Muscle layer of duodenum (tissue), 2 donors: ENCODE results near the gene AGAP3.

Source experiments
- H3K27ac ChIP-seq: one replicate; pipeline ENCODE4 v1.7.0; 2013; ENCODE audit warnings: mild to moderate bottlenecking, low read length
- H3K27me3 ChIP-seq: one replicate; pipeline ENCODE4 v1.7.0; 2013; ENCODE audit warnings: low read depth, mild to moderate bottlenecking, control low read depth, low read length
- H3K36me3 ChIP-seq, 2 donors: one replicate each; pipeline ENCODE4 v1.7.0; 2013; ENCODE audit warnings: low read length in 2 of 2, control low read depth in 1 of 2, mild to moderate bottlenecking in 1 of 2; ENCODE audit not compliant: insufficient read depth in 2 of 2, control insufficient read depth in 1 of 2
- H3K4me1 ChIP-seq, 2 donors: one replicate each; pipeline ENCODE4 v1.7.0; 2013; ENCODE audit warnings: low read length in 2 of 2, mild to moderate bottlenecking in 2 of 2, control low read depth in 1 of 2, moderate library complexity in 1 of 2; ENCODE audit not compliant: insufficient read depth in 2 of 2, control insufficient read depth in 1 of 2
- H3K4me3 ChIP-seq, 2 donors: one replicate each; pipeline ENCODE4 v1.7.0; 2013; ENCODE audit warnings: low read length in 2 of 2, low read depth in 1 of 2, mild to moderate bottlenecking in 1 of 2
- H3K9me3 ChIP-seq, 2 donors: one replicate each; pipeline ENCODE4 v1.7.0; 2013; ENCODE audit warnings: low read length in 2 of 2, control low read depth in 1 of 2, mild to moderate bottlenecking in 1 of 2; ENCODE audit not compliant: control insufficient read depth in 1 of 2
- donor health status: healthy.

AGAP3 gene

GRCh38 chr7:151047976-151048815, 38.1 kb upstream of the AGAP3 start, which contains the start of gene ASIC3:
TSS of gene ASIC3 (plus strand) at chr7:151048531. CDS start at chr7:151048886, 355 bp downstream.
- Histone ChIP-seq H3K27ac (no peak within 1 kb of the TSS), H3K4me3 (no peak within 1 kb of the TSS), H3K9me3 (no peaks in the 10 kb centered on the region), H3K27me3 (peaks cover 6% of the 10 kb centered on the region), H3K36me3 (peaks cover 0 to 29% of the 10 kb centered on the region in 2 donors), H3K4me1 (peaks cover 0 to 19% of the 10 kb centered on the region in 2 donors)

GRCh38 chr7:151048911-151049463, 37.3 kb upstream of the AGAP3 start:
- H3K4me3 ChIP-seq, result no peak overlapping the region
- H3K27ac ChIP-seq, result no peak overlapping the region
- peaks cover 6% of the 10 kb centered on the region for H3K27me3 ChIP-seq
- peaks cover 0 to 19% of the 10 kb centered on the region in 2 donors for H3K4me1 ChIP-seq
- no peaks in the 10 kb centered on the region for H3K9me3 ChIP-seq
- H3K36me3 ChIP-seq, result peaks cover 0 to 29% of the 10 kb centered on the region in 2 donors

GRCh38 chr7:151051108-151051507, 35.2 kb upstream of the AGAP3 start:
- no peaks in the 10 kb centered on the region for H3K9me3 ChIP-seq
- peaks cover 0 to 19% of the 10 kb centered on the region in 2 donors for H3K4me1 ChIP-seq
- peaks cover 6% of the 10 kb centered on the region for H3K27me3 ChIP-seq
- no peak overlapping the region for H3K27ac ChIP-seq
- no peak overlapping the region for H3K4me3 ChIP-seq
- peaks cover 0 to 10% of the 10 kb centered on the region in 2 donors for H3K36me3 ChIP-seq

GRCh38 chr7:151053096-151053495, 33.2 kb upstream of the AGAP3 start:
- H3K27me3 ChIP-seq, result peaks cover 6% of the 10 kb centered on the region
- H3K4me3 ChIP-seq, result no peak overlapping the region
- H3K27ac ChIP-seq, result no peak overlapping the region
- no peaks in the 10 kb centered on the region for H3K9me3 ChIP-seq
- H3K4me1 ChIP-seq, result peaks cover 4 to 18% of the 10 kb centered on the region in 2 donors
- H3K36me3 ChIP-seq, result peaks cover 0 to 6% of the 10 kb centered on the region in 2 donors

- H3K27me3 ChIP-seq, result peaks cover 6% of the 10 kb centered on the region
- H3K27ac ChIP-seq, result no peak overlapping the region
- peaks cover 8 to 24% of the 10 kb centered on the region in 2 donors for H3K4me1 ChIP-seq
- H3K9me3 ChIP-seq, result no peaks in the 10 kb centered on the region
- peaks cover 0 to 6% of the 10 kb centered on the region in 2 donors for H3K36me3 ChIP-seq
- H3K4me3 ChIP-seq, result no peak overlapping the region
Measured at GRCh38 chr7:151053751-151054150, 32.5 kb upstream of the AGAP3 start.

- Histone ChIP-seq H3K27ac (no peak overlapping the region), H3K9me3 (no peaks in the 10 kb centered on the region), H3K4me3 (no peak overlapping the region), H3K4me1 (peaks cover 17 to 33% of the 10 kb centered on the region in 2 donors), H3K27me3 (no peaks in the 10 kb centered on the region), H3K36me3 (peaks cover 0 to 6% of the 10 kb centered on the region in 2 donors)
Measured at GRCh38 chr7:151056283-151056665, 30.0 kb upstream of the AGAP3 start.

GRCh38 chr7:151056666-151057505, 29.4 kb upstream of the AGAP3 start:
- H3K27ac ChIP-seq, result no peak overlapping the region
- peaks cover 0 to 6% of the 10 kb centered on the region in 2 donors for H3K36me3 ChIP-seq
- H3K27me3 ChIP-seq, result no peaks in the 10 kb centered on the region
- peaks cover 21 to 39% of the 10 kb centered on the region in 2 donors for H3K4me1 ChIP-seq
- H3K4me3 ChIP-seq, result peak overlapping the region; percentile 92 to 93
- no peaks in the 10 kb centered on the region for H3K9me3 ChIP-seq

- H3K4me3 ChIP-seq, result peak within 1 kb of the TSS; percentile 92 to 93
- peaks cover 23 to 46% of the 10 kb centered on the region in 2 donors for H3K4me1 ChIP-seq
- H3K36me3 ChIP-seq, result peaks cover 0 to 6% of the 10 kb centered on the region in 2 donors
- no peaks in the 10 kb centered on the region for H3K27me3 ChIP-seq
- no peaks in the 10 kb centered on the region for H3K9me3 ChIP-seq
- peak within 1 kb of the TSS; percentile 99 for H3K27ac ChIP-seq
Measured at GRCh38 chr7:151057506-151057988, 28.7 kb upstream of the AGAP3 start, which contains the start of gene CDK5. TSS of gene CDK5 (minus strand) at chr7:151057897. CDS start at chr7:151057848, 49 bp downstream.

- no peaks in the 10 kb centered on the region for H3K27me3 ChIP-seq
- peaks cover 0 to 6% of the 10 kb centered on the region in 2 donors for H3K36me3 ChIP-seq
- peaks cover 23 to 49% of the 10 kb centered on the region in 2 donors for H3K4me1 ChIP-seq
- no peaks in the 10 kb centered on the region for H3K9me3 ChIP-seq
- H3K27ac ChIP-seq, result peak overlapping the region; percentile 99
- peak overlapping the region; percentile 92 to 93 for H3K4me3 ChIP-seq
Measured at GRCh38 chr7:151057989-151058780, 28.1 kb upstream of the AGAP3 start.

- peaks cover 0 to 3% of the 10 kb centered on the region in 2 donors for H3K36me3 ChIP-seq
- peak overlapping the region; percentile 99 for H3K27ac ChIP-seq
- peaks cover 23 to 49% of the 10 kb centered on the region in 2 donors for H3K4me1 ChIP-seq
- no peaks in the 10 kb centered on the region for H3K27me3 ChIP-seq
- H3K4me3 ChIP-seq, result peak overlapping the region; percentile 92 to 93
- H3K9me3 ChIP-seq, result no peaks in the 10 kb centered on the region
Measured at GRCh38 chr7:151058781-151059366, 27.4 kb upstream of the AGAP3 start.
